8988T (cell line): ENCODE measurements around the gene IFI27.

Experiments
- DNase-seq: peaks from one replicate; pipeline ENCODE4 v3.0.0; 2011

Gene IFI27

DNA sequence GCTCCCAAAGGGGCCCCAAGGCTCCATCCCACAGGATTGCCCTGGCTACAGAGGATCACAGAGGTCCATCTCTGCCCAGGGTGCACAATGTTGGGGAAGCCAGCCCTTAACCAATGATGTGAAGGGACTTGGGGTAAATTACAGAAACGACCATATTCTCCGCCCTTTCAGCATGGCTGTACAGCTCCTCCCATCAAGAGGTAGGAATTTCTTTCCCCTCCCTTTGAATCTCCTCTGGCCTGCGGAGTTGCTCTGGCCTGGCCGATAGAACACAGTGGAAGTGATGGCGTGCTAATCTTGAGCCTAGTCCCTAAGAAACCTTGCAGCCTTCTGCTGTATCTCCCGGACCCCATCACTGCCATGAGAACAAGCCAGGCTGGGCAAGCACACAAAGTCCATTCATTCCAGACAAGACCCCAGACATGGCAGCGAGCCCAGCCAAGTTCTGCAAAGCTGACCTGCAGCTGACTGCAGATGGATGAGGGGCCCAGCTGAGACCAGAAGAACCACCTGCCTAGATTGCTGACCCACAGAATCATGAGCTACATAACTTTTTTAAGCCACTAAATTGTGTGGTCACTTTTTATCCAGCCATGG lies 6.9 kb upstream of the IFI27 start:
- DNase-seq, result no peak

DNA sequence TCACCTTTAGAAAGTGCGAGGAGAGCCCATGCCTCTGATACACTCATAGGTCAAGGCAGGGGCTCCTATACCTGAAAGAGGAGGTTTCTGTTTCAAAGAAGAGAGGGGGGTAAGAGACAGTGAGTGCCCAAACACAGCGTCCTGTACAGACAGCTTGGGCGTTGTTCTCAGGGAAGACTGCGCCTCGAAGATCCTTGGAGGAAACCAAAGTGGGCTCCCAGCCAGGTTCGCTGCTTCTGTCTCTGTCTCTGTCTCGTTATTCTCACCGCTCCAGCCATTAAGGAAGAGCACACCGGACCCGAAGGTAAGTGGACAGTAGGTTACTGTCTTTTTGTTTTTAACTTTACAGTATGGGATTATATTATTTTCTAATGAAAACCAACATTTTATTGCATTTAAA lies 5.8 kb upstream of the IFI27 start:
- DNase-seq, result no peak

GRCh38 chr14:94109915-94110250 lies 653 bp upstream of the IFI27 start:
- DNase-seq, result no peak

GRCh38 chr14:94111276-94112095 lies 950 bp downstream of the IFI27 start:
- no peak for DNase-seq

DNA sequence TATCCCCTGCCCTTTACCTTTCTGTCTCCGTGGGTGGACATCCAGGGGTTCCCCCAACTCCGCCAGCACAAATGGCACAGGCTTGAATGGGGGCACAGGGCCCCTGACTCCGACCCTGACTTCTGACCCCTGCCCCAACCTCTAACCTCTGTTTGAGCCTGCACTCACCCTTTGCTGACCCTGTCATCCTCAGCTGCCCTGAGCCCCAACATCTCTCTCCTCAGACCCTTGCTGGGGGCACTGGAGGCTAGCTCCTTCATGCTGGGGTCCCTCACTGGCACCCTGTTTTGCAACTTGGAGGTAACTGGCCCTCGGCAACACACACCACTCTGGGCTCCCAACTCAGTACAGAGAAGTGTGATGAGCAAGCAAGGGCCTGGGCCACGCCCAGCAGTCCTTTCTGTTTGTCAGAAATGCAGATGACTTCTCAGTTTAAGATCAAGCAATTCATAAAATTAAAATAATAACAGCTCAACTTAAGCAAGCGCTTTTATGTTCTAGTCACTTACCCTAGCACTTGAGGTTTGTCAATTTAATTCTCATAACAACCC lies 2.1 kb downstream of the IFI27 start:
- DNase-seq, result no peak

GRCh38 chr14:94113073-94113472 lies 2.5 kb downstream of the IFI27 start:
- no peak for DNase-seq

DNA sequence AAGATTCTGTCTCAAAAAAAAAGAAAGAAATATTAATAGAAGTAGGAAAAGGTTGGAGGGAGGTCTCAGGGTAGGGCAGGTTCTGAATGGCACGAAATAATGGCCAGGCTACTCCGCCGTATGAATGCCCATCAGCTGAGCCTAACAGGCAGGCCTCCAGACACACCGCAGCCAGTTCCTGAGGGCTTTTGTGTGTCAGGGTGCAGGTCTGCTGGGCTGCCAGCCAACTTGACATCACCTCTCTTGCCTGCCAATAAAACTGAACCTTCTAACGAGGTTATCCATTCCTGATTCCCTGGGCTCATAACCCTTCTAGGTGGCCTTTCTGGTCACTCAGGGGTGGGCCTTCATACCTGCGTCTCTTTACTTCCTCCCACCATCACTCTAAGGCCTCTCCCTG lies 3.0 kb downstream of the IFI27 start:
- DNase-seq, result no peak

- DNase-seq, result no peak
These were observed 3.5 kb downstream of the IFI27 start for GRCh38 chr14:94113908-94114588.

DNA sequence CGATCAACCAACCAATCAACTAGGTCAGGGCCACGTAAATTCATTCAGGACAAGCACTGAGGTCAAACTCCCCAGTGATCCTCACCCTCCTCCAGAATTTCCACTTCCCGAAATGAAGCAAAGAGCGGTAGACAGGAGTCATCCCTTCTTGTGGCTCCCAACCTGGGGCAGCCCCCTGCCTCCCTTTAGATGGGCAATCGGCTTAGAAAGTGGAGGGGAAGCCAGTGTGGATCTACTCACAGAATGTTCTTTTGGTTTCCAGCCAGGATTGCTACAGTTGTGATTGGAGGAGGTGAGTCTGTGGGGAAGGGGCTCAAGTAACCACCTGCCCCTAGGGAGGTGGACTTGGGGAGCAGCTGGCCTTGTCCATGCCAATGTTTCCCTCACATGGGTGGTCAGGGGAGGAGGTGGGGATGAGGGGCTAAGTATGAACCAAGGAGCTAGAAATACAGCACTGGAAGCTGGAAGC lies 4.1 kb downstream of the IFI27 start:
- DNase-seq, result no peak

- no peak for DNase-seq
These were observed 4.6 kb downstream of the IFI27 start for GRCh38 chr14:94115058-94115591.

GRCh38 chr14:94115631-94116030 lies 5.1 kb downstream of the IFI27 start:
- DNase-seq, result no peak

DNA sequence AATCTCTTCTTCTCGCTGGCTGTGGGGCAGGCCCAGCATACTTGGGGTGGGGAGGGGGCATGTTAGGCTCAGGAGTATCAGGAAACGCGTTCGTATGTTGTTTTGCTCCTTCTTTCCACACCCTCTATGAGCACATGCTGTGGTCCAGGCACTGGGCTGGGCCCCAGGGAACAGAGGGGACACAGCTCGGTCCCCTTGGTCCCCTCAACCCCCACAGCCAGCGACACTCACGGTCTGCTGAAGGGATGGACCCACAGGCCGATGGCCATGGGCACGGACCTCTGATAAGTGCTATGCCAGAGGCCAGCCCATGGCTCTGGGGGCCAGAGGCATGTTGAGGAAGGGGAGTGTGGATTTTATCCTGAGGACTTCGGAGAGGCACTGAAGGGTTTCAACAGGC lies 6.2 kb downstream of the IFI27 start:
- DNase-seq, result no peak

DNA sequence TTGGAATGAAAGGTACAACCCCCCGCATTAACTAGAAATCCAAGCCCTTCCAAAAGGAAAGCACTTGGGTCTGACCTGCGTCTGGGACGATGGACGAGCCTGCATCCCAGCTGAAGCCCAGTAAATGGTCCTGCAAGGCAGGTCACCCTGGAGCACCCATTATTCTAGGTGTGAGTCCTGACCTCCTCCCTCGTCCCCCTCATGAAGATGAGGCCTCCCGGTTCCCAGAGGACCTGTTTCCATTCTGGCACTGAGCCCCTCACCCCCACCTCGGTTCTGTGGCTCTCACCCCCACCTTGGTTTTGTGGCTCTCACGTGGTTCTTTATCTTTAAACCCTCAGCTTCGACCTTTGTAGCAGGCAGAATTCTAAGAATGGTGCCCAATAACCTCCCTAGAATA lies 7.3 kb downstream of the IFI27 start:
- no peak for DNase-seq

DNA sequence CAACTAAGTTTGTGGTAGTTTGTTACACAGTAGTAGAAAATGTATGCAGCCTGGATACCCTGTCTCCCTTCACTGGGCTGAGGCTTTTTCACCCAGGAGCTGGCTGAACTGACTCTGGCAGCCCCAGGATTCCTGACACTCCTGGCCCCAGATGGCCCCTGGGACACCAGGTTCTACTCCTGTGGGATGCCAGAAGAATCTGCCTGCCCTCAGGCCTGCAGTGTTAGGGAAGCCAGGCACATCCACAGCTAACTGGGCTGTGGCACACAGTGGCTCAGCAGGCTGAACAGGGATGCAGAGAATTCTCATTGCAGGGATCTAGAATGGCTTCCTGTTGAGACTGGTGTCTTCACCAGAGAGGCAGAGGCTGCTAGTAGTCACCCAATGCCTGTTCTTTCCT lies 8.5 kb downstream of the IFI27 start:
- no peak for DNase-seq

- DNase-seq, result no peak
These were observed 10.3 kb downstream of the IFI27 start for GRCh38 chr14:94120667-94121340.

GRCh38 chr14:94121485-94121884 lies 10.9 kb downstream of the IFI27 start:
- no peak for DNase-seq

DNA sequence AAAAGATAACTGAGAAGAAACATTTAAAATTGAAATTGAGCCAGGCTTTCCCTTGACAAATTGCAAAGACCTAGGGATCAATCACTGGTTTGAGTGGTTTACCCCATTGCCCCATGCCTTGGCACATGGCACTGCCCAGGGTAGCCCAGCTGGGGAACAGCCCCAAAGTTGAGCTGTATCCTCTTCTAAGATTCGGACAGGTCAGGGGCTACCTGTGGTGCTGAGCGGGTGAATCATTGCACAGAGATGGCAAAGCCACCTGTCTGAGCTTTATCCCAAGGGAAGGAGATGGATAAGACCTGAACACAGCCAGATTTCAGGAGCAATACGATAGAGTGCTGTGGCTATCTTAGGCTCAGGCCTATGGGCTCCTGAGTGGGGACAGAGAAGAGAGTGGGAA lies 11.9 kb downstream of the IFI27 start:
- DNase-seq, result no peak

DNA sequence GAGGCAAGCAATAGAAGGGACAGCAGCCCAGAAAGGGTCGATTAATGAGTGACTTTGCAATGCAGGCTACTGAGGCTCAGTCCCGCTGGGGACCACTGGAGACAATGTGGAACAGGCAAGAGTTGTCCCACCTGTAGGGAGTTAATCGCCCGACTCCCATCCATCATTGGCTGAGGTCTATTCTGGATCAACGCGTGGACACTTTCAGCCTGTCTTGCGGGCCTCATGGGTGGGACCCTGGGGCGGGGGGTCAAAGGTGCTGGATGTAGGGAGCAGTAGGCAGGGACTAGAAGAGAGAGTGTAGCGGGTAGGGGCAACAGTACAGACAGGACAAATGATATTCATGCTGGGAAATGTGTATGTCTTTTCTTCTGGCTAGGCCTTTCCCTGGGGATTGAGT lies 12.8 kb downstream of the IFI27 start:
- DNase-seq, result no peak

GRCh38 chr14:94123868-94124267 lies 13.3 kb downstream of the IFI27 start:
- no peak for DNase-seq

DNA sequence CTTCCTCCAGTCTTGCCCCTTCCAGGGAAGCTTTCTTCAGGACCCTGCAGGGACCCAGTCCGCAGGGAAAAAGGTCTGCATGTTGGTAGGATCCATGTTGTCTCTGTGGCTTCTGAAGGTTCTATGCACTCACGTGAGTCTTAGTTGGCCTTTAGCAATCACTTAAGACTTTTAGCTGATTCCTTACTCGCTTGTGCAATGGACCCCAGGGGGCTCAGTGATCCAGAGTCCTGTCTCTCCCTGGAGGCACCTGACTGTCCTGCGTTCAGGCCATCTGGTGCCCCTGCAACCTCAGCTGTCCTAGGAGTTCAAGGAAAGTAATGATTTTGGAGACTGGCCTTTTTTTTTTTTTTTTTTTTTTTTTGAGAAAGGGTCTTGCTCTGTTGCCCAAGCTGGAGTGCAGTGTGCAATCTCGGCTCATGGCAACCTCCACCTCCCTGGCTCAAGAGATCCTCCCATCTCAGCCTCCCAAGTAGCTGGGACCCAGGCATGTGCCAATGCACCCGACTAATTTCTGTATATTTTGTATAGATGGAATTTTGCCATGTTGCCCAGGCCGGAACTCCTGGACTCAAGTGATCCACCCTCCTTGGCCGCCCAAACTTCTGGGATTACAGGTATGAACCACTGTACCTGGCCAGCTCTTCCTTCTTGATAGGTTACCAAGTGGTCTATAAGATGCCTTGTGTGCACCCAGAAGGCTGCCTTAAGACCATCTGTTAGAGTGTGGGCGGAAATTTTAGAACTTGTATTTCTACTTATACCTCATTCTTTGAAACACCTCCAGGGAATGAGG lies 14.2 kb downstream of the IFI27 start:
- DNase-seq, result no peak

GRCh38 chr14:94125659-94126418 lies 15.3 kb downstream of the IFI27 start:
- DNase-seq, result no peak

DNA sequence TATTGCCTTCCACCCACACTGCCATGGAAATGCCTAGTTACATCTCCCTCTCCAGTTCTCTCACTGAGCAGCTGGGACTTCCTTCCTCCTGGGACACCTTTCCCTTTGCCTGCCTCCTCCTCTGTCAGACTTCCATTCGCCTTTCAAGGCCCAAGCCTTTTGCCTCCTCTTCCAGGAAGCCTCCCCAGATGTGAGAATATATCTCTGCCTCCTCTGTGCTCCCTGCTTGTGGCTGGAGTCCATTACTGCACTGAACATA lies 15.8 kb downstream of the IFI27 start:
- DNase-seq, result no peak
